Measurements from ENCODE around the gene POLD1.

Gene POLD1

GRCh38 chr19:50418176-50419021 lies 34.3 kb downstream of the POLD1 start, which contains the start of gene SPIB:
TSS of gene SPIB (plus strand) at chr19:50418938. CDS start at chr19:50418963, 25 bp downstream.
- DNase-seq (ENCODE audit: low spot score) = no peak

- DNase-seq (ENCODE audit: low spot score) = no peak
Measured at GRCh38 chr19:50419022-50419579, 35.0 kb downstream of the POLD1 start.

- no peak for DNase-seq (ENCODE audit: low spot score)
Measured at GRCh38 chr19:50419580-50420035, 35.5 kb downstream of the POLD1 start.

DNA sequence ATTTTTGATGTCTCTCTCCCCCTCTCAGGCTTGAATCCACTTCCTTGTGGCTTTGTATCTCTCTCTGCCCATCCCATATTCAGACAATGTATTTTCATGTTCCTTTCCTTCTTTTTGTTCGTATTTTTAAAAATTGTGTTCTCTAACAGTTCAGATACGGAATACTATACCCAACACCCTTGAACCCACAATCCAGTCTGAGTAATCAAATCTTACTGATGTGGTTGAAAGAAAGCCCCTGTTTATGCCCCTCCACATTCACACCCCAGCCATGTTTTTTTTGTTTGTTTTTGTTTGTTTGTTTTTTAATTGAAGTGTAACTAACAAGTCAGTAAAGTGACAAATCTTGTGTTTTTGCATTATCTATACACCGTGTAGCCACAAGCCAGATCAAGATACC lies 36.0 kb downstream of the POLD1 start:
- DNase-seq (ENCODE audit: low spot score) = no peak

GRCh38 chr19:50420808-50421207 lies 36.7 kb downstream of the POLD1 start:
- no peak for DNase-seq (ENCODE audit: low spot score)

DNA sequence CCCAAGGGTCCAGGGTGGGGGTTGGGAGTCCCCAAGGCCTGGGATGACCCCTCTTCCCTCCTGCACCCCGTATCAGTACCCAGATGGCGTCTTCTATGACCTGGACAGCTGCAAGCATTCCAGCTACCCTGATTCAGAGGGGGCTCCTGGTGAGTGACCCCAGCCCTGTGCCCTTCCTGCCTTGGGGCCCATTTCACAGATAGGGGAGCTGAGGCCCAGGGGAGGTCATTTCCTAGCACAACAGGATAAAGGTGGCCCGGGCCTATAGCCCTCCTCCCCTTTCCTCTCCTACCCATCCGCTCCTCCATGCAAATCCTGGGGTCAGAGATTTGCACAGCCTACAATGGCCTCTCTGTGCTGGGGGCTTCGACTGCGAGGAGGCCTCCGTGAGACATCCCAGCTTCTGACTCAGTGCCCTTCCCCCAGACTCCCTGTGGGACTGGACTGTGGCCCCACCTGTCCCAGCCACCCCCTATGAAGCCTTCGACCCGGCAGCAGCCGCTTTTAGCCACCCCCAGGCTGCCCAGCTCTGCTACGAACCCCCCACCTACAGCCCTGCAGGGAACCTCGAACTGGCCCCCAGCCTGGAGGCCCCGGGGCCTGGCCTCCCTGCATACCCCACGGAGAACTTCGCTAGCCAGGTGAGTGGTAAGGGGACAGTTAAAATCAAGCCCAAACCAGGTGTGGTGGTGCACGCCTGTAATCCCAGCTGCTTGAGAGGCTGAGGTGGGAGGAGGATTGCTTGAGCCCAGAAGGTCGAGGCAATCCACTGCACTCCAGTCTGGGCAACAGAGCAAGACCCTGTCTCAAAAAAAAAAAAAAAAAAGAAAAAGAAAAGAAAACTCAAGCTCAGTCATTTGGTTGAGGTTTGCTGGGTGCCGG lies 38.5 kb downstream of the POLD1 start:
- DNase-seq (ENCODE audit: low spot score) = no peak

DNA sequence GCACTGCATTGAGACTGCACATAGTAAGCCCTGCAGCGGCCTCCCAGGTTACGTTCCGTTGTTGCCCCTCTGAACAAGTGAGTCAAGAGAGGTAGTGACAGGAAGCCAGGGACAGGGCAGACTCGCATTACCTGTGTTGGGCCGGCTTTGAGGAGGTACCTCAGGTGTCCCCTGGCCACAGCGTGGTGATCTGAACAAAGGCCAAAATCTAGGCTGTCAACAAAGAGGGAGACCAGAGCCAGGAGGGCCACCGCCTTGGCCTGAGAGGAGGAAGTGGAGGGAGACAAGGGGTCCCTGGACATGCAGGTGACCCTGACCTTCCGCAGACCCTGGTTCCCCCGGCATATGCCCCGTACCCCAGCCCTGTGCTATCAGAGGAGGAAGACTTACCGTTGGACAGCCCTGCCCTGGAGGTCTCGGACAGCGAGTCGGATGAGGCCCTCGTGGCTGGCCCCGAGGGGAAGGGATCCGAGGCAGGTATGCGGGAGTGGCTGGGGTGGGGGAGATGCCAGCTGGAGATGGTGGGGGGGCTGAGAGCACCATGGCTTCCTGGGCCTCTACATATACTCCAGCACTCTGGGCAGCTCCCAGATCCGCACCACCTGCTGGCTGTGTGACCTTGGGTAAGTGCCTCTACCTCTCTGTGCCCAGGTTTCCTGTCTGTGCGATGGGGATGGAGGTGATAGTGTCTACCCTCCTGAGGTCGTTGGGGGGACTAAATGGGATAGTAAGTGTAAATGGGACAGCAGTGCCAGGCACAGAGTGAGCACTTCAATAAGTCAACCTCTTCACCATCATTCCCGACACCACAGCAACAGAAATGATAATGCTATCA lies 39.3 kb downstream of the POLD1 start:
- DNase-seq (ENCODE audit: low spot score) = no peak

- DNase-seq (ENCODE audit: low spot score) = no peak
Measured at GRCh38 chr19:50425581-50425980, 41.4 kb downstream of the POLD1 start.

DNA sequence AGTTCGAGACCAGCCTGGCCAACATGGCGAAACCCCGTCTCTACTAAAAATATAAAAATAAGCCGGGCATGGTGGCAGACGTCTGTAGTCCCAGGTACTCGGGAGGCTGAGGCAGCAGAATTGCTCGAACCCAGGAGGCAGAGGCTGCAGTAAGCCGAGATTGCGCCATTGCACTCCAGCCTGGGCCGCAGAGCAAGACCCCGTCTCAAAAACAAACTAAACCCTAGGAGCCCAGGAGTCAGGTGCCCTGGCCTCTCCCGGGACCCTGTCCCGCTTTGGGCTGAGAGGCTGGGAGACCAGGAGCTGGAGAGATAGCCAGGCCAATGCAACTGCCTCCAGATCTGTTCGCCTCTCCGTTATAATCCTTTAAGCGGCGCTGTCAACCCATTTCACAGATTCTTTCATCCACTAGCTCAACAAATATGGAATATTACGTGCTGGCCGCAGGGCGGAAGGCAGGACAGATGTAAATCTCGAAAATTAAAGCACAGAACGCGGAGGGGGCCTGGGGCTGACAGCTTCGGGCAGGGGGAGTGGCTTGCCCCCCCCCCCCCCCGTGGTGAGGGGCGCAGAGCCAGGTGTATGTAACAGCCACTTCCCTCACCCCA lies 43.3 kb downstream of the POLD1 start:
- DNase-seq (ENCODE audit: low spot score) = no peak

- DNase-seq (ENCODE audit: low spot score) = no peak
Measured at GRCh38 chr19:50427997-50428425, 43.9 kb downstream of the POLD1 start.

DNA sequence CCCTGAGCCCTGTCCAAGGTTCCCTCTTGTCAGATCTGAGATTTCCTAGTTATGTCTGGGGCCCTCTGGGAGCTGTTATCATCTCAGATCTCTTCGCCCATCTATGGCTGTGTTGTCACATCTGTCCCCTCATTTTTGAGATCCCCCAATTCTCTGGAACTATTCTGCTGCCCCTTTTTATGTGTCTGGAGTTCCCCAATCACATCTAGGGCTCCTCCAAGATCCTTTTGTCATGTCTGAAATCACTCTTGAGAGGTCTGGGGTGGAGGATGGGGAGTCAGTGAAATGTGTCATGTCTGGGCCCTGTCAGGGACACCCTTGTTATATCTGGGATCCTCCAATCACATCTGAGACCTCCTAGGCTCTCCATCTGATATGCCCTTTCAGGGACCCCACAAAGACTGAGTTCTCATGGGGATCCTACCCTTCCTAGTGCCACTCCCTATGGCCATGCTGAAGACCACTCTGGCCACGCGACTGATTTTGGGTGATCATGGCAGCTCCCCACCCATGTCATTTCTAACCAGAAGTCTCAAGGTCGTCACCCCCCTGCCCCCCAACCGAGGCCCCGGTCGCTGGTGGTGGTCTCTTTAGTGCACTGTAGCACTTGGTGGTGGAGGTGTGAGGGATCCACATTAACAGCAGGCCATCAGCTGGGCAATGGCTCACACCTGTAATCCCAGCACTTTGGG lies 44.8 kb downstream of the POLD1 start:
- DNase-seq (ENCODE audit: low spot score) = no peak

- no peak for DNase-seq (ENCODE audit: low spot score)
Measured at GRCh38 chr19:50430888-50431342, 46.8 kb downstream of the POLD1 start.

DNA sequence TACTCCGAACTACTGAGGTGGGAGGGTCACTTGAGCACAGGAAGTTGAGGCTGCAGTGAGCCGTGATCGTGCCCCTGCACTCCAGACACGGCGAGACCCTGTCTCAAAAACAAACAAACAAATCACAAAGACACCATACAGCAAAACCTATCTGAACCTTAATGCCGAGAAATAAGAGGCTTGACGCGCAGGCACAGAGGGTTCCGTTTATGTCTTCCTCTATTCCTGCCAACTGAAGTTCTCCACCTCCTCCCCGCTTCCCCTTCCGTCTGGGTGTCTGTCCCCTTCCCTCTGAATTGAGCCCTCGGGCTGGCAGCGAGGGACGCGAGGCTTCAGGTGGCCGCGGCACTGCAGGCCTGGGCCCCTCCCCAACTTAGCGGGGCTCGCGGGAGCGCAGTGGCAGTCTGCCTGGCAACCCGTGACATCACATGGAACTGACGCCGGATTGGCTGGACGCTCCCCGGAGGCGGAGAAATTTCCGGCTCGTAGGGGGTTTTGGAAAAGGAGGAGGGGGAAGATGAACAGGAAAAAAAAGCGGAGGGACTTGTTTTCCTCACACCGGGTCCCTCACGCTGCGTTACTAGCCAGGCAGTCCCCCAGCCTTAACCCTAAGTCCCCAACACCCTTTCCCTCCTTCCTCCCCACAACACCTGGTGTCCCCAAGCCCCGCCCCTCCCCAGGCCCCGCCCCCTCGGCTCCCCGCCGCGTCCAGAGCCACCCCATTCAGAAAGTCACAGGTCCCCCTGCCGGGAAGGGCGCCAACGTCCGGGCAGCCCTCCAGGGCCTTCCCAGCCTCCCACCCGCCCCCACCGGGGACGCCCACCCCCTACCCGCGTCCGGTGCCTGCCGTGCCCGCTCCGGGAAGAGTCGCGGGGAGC lies 47.4 kb downstream of the POLD1 start:
- peak; percentile 83 for DNase-seq (ENCODE audit: low spot score)

DNA sequence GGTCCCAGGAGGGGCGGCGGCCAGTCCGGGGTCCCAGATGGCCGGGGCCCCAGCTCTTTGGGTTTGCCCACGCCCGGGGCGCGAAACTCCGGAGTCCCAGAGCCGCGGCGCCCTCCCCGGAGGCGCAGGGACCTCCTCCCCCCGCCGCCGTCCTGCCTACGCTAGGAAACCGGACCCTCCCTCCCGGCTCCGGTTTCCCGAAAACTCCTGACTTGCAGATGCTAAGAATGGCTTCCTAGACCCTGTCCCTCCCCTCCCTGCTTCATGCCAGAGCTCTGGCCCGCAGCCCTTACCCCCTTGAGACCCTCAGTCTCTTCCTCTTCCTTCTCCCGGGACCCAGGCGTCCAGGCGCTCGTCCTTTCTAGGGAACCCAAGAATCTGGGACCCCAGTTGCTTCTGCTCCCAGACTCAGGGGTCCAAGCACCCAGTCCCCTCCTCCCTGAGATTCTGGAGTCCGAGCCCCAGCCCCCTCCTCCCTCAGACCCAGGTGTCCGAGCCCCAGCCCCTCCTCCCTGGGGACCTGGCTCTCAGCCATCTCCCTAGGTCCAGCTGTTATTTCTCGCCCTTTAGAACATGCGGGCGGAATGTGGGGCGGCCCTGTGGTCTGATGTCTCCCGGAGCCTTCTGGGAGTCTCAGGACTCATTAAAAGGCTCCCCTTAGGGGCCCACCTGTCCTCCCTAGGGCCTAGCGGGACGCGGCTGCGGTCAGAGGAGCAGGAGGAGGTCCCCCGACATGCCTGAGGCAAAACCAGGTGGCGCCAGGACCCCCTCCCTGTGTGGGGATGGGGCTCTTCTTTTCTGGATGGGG lies 48.3 kb downstream of the POLD1 start, which contains the start of gene MYBPC2:
TSS of gene MYBPC2 (plus strand) at position 672 of the 808 bp plus-strand sequence. CDS start at position 734, 62 bp downstream.
- no peak for DNase-seq (ENCODE audit: low spot score)

DNA sequence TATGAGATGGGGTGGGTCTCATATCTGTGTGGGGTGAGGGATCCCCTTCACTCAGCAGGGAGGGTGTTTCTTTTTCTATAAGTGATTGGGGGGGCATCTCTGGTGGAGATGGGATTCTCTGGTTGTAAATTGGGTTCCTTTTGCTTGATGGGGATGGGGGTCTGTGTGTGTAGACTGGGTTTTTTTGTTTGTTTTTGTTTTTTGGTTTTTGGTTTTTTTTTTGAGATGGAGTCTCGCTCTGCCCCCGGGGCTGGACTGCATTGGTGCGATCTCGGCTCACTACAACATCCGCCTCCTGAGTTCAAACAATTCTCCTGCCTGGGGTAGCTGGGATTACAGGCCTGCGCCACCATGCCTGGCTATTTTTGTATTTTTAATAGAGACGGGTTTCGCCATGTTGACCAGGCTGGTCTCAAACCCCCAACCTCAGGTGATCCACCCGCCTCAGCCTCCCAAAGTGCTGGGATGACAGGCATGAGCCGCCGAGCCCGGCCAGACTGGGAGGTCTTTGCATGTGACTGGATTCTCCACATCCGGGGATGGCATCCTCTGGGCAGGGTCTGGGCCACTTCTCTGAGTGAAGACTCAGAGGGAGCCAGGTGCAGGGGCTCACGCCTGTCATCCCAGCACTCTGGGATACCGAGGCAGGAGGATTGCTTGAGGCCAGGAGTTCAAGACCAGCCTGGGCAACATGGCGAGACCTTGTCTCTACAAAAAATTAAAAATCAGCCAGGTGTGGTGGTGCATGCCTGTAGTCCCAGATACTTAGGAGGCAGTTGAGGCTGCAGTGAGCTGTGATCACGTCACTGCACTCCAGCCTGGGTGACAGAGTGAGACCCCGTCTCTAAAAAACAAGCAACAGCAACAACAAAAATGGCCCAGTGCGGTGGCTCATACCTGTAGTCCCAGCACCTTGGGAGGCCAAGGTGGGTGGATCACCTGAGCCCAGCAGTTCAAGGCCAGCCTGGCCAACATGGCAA lies 49.3 kb downstream of the POLD1 start:
- no peak for DNase-seq (ENCODE audit: low spot score)

- DNase-seq (ENCODE audit: low spot score) = no peak
Measured at GRCh38 chr19:50434525-50434924, 50.4 kb downstream of the POLD1 start.

DNA sequence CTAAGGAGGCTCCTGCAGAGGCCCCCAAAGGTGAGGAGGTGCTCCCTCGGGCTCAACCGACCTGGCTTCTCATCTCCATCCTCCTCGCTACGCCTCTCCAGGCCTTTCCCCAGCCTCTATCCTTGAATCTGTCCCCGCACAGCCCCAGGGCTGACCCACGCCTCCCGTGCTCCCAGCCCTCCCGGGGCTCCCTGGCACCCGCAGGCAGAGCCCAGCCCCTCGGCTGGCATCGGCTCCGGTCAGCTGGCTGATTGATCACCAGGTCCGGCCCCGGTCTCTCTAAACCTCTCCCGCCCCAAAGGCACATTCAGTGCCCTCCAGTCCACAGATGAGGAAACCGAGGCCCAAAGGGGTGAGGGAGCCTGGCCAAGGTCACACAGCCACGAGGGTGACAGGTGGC lies 51.1 kb downstream of the POLD1 start:
- no peak for DNase-seq (ENCODE audit: low spot score)

Data from hematopoietic multipotent progenitor cell treated with erythropoietin and hydrocortisone succinate and interleukin-3 and kit ligand, for 15 days (in vitro differentiated cells).